Skin epidermis (tissue), 12 donors: ENCODE data around the gene SFT2D2.

ENCODE experiments used
- H3K27ac ChIP-seq, 21 experiments: fragments of 200-600 bp; sonication (generic) in 11 of 21; one replicate each; pipeline ENCODE4 v1.5.0; 2020; ENCODE audit warnings: mild to moderate bottlenecking in 3 of 21, inconsistent platforms in 2 of 21, moderate library complexity in 2 of 21
- H3K4me3 ChIP-seq, 7 experiments: fragments of 200-600 bp; sonication (generic) in 2 of 7; one replicate each; pipeline ENCODE4 v1.5.0; 2020; ENCODE audit warnings: inconsistent platforms in 2 of 7, mild to moderate bottlenecking in 2 of 7, moderate library complexity in 1 of 7

SFT2D2 gene

GRCh38 chr1:168260393-168260792 is 34.6 kb downstream of the SFT2D2 start:
- H3K27ac ChIP-seq = no peak overlapping the region
- no peak overlapping the region for H3K4me3 ChIP-seq

- H3K4me3 ChIP-seq = no peak overlapping the region
- peak overlapping the region in 5 of 21 experiments; percentile 3 to 69 (median 40) for H3K27ac ChIP-seq
These were observed 35.6 kb downstream of the SFT2D2 start for GRCh38 chr1:168261390-168261789.

DNA sequence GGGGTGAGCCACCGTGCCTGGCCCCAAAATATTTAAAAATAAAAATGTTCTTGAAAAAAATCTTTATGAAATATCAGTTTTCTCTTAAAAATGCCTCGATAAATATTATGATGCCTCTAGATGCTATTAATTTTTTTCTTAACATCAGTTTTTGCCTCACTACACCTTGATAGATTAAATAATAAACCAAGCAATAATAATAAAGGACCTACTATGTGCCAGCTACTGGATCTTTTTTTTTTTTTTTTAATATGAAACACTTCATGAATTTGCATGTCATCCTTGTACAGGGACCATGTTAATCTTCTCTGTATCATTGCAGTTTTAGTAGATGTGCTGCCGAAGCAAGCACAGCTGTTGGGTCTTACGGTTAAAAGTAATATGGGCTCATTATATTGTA is 37.3 kb downstream of the SFT2D2 start:
- Histone ChIP-seq H3K4me3 (no peak overlapping the region), H3K27ac (no peak overlapping the region)

DNA sequence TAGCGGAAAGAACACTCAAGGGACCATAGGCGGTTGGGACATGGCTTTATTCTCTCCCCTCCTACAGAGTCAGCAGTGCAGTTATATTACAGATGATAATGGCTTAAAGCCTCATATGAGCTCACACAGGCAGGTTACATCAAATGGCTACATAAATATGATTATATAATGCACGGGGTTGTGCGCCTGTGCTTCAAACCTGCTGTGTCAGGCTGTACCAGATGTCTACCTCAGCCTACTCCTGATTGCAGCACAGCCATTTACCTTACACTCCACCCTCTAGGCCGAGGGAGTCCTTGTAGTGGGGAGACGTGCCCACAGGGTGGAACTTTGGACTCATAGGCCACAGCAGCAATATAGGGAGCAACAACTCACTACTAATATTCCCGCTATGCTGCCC is 38.5 kb downstream of the SFT2D2 start:
- Histone ChIP-seq H3K27ac (no peak overlapping the region), H3K4me3 (no peak overlapping the region)

GRCh38 chr1:168265596-168265995 is 39.8 kb downstream of the SFT2D2 start:
- H3K4me3 ChIP-seq = no peak overlapping the region
- no peak overlapping the region for H3K27ac ChIP-seq

DNA sequence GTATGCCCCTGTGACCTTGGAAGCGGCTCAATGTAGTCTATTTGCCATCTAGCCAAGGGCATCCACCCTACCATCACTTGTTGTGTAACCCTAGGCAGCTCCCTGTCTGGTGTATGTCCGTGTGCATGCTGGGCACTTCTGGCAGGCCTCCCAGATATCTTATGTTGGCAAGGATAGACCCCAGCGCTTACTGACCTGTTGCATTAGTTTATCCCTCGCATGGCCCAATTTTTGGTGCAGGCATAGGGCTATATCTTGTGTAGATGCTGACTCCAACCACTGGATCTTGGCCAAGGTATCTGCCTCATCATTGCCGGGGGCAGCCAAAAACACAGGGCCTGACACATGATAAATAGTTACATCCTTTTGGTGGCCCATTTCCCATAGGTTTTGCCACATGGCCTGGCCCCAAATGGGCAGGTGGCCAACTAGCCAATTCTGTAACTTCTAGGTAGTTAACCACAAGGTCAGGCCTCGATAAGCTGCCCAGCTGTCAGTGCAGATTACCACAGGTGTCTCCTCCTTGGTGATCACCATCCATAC is 40.9 kb downstream of the SFT2D2 start:
- no peak overlapping the region for H3K27ac ChIP-seq
- H3K4me3 ChIP-seq = no peak overlapping the region

DNA sequence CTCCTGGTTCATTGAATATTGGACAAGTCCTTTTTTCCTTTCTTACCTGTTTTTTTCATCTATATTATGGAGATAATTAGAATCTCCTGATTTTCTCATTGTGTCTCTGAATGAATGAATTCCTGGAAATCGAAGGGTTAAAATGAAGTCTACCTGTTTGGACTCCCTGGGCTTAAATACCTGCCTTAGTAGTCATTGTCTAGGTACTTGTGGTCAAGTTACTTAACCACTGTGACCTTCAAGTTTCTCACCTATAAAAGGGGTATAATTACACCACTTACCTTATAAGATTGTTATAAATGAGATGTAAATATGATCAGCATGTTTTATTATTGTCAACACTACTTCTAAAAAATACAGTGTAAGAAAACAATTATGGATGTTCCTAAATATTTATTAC is 45.8 kb downstream of the SFT2D2 start:
- H3K27ac ChIP-seq = no peak overlapping the region
- no peak overlapping the region for H3K4me3 ChIP-seq

DNA sequence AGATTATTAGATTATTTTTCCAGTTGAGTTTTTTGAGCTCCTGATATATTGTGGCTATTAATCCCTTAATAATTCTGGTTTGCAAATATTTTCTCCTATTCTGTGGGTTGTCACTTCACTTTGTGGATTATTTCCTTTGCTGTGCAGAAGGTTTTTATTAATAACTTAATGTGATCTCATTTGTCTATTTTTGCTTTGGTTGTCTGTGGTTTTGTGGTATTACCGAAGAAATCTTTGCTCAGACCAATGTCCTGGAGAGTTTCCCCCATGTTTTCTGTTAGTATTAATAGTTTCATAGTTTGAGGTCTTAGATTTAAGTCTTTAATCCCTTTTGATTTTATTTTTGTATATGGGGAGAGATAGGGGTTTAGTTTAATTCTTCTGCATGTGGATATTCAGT is 47.8 kb downstream of the SFT2D2 start:
- Histone ChIP-seq H3K4me3 (no peak overlapping the region), H3K27ac (no peak overlapping the region)

- H3K4me3 ChIP-seq = no peak overlapping the region
- no peak overlapping the region for H3K27ac ChIP-seq
These were observed 53.4 kb downstream of the SFT2D2 start for GRCh38 chr1:168279253-168279652.

DNA sequence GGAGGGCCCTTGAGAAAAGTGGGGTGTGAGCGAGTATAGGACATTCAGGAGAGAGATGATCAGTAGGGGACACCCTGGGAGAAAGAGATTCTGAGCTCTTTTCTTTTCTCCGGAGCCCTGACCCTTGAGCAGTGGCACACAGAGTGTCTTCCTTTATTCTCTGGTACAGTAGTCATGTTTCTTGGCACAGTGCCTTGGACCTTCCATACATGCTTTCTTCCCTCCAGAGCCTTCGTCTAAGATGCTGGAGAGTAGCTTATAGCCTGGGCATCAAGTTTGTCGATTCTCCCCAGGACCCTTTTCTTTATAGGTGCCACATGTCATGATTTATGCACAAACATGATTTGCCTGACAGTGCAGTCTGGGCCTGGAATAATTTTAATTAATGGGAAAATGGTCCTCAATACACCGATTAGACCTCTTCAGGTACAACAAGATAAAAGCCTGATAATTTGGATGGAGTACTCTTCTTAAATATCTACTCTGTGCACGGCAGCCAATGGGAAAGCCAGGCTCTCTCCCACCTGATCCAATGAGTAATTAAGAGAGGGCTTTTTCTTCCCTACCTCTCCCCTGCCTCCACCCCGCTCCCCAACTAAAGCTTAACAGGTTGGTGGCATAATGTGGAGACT is 54.6 kb downstream of the SFT2D2 start, which contains the start of gene TBX19:
TSS of gene TBX19 (plus strand) at position 582 of the 632 bp plus-strand sequence. CDS start 214 bp downstream, outside the sequence.
- no peak within 1 kb of the TSS for H3K4me3 ChIP-seq
- no peak within 1 kb of the TSS for H3K27ac ChIP-seq

DNA sequence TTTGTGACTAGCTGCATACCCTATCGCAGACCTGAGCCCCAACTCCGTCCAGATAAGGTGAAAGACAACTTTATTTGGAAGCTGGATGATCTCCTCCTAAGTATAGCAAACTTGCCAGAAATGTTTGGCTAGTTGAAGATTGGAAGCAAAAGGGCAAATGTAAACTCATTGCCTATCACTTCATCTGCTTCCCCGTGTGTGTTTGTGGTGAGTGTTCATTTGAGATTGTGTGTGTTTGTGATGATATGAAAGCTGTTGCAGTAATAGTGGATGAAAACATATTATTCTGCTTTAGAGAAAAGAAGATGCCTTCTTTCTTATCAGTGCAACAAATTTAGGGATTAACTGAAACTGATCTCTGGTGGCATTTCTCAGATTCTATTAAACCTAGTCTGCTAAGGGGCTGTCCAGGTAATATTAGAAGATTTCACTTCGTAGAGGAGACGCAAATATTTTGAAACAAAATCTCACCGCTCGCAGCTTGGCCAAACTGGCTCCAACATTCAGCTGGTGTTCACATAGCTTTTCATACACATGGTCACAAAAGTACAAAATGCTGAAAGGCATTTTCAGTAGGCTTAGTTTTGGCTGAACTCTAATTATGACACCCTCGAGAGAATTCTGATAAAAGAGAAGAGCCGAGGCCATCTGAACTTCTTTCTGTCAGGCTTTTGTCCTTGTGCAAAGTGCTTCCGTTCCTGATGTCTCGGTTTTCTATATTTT is 56.0 kb downstream of the SFT2D2 start:
- H3K27ac ChIP-seq = no peak overlapping the region
- no peak overlapping the region for H3K4me3 ChIP-seq

DNA sequence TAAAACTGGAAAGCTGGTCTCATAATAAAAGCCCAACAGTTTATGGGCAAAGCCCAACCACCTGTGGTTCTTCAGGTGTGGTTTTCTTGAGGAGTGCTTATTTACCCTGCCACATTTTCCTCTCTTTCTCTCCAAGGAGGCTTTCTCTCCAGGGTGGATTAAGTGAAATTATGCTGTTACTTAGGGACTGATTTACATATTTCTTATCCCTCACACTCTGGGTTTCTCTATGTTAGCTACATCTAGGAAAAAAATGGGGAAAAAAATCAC is 59.7 kb downstream of the SFT2D2 start:
- Histone ChIP-seq H3K27ac (no peak overlapping the region), H3K4me3 (no peak overlapping the region)

DNA sequence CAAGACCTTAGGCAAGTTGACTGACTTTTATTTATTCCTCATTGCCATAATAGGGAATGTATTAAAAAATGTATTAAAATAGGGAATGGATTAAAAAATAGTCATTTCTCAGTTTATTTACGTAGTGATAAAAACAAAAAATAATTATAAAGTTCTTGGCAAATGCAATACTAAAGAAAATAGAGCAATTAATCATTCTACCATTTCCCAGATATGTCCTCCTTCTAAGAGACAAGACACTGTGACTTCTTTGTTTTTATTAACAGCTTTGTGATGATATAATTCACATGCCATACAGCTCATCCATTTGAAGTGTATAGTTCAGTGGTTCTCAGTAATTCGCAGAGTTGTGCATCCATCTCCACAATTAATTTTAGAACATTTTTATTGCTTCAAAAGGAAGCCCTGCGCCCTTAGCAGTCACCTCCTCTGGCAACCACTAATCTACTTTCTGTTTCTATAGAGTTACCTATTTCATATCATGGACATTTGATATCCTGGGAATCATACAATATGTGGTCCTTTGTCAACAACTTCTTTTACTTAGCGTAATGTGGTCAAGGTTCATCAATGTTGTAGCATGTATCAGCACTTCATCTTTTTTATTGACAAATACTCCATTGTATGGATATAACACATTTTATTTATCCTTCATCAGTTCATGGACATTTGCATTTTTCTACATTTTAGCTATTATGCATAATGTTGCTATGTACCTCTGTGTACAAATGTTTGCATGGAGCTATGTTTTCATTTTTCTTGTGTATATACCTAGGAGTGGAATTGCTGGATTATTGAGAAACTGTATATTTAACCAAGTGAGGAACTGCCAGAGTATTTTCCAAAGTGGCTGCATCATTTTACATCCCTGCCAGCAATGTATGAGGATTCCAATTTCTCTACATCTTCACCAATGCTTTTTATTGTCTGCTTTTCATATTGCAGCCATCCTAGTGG is 60.4 kb downstream of the SFT2D2 start:
- Histone ChIP-seq H3K27ac (no peak overlapping the region), H3K4me3 (no peak overlapping the region)

DNA sequence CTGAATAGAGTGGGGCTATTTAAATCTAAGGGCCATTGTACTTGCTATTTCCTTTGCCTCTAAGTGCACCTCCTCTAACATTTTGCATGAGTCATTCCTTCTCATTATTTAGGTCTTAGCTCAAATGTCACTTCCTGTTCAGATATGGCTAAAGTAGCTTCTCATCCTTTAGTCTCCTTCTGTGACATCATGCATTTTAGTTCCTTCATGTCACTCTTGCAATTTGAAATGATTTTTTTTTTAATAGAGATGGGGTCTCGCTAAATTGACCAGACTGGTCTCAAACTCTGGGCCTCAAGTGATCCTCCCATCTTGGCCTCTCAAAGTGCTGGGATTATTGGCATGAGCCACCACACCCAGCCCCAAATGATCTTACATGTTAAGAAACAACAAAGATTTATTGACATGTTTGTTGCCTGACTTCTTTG is 61.4 kb downstream of the SFT2D2 start:
- Histone ChIP-seq H3K4me3 (no peak overlapping the region), H3K27ac (no peak overlapping the region)

GRCh38 chr1:168288311-168289052 is 62.7 kb downstream of the SFT2D2 start:
- Histone ChIP-seq H3K4me3 (no peak overlapping the region), H3K27ac (no peak overlapping the region)

- Histone ChIP-seq H3K27ac (no peak overlapping the region), H3K4me3 (no peak overlapping the region)
These were observed 65.5 kb downstream of the SFT2D2 start for GRCh38 chr1:168291222-168291837.

GRCh38 chr1:168293356-168293755 is 67.6 kb downstream of the SFT2D2 start:
- Histone ChIP-seq H3K27ac (no peak overlapping the region), H3K4me3 (no peak overlapping the region)

GRCh38 chr1:168295411-168296114 is 69.8 kb downstream of the SFT2D2 start:
- Histone ChIP-seq H3K4me3 (no peak overlapping the region), H3K27ac (no peak overlapping the region)
